ENCODE results near the gene RECQL5.

- TF ChIP-seq, protein P1, sequence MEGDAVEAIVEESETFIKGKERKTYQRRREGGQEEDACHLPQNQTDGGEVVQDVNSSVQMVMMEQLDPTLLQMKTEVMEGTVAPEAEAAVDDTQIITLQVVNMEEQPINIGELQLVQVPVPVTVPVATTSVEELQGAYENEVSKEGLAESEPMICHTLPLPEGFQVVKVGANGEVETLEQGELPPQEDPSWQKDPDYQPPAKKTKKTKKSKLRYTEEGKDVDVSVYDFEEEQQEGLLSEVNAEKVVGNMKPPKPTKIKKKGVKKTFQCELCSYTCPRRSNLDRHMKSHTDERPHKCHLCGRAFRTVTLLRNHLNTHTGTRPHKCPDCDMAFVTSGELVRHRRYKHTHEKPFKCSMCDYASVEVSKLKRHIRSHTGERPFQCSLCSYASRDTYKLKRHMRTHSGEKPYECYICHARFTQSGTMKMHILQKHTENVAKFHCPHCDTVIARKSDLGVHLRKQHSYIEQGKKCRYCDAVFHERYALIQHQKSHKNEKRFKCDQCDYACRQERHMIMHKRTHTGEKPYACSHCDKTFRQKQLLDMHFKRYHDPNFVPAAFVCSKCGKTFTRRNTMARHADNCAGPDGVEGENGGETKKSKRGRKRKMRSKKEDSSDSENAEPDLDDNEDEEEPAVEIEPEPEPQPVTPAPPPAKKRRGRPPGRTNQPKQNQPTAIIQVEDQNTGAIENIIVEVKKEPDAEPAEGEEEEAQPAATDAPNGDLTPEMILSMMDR (IDR thresholded peaks at IDR 0.05 in 4 of 5, conservative IDR thresholded peaks at IDR 0.05 in 1 of 5): no peak
- no peak for TF ChIP-seq POLR2A (IDR thresholded peaks at IDR 0.05)
Observed at GRCh38 chr17:75646638-75646992, 20.3 kb downstream of the RECQL5 start.
